ENCODE measurements around the gene SLIT3.

The SLIT3 gene

GRCh38 chr5:168960497-168960896 is 340.4 kb downstream of the SLIT3 start:
- no peak for DNase-seq (ENCODE audit: low spot score)

- no peak for DNase-seq (ENCODE audit: low spot score)
Observed at GRCh38 chr5:168953351-168953750, 347.6 kb downstream of the SLIT3 start.

GRCh38 chr5:168952196-168952595 is 348.7 kb downstream of the SLIT3 start:
- DNase-seq (ENCODE audit: low spot score) = no peak

DNA sequence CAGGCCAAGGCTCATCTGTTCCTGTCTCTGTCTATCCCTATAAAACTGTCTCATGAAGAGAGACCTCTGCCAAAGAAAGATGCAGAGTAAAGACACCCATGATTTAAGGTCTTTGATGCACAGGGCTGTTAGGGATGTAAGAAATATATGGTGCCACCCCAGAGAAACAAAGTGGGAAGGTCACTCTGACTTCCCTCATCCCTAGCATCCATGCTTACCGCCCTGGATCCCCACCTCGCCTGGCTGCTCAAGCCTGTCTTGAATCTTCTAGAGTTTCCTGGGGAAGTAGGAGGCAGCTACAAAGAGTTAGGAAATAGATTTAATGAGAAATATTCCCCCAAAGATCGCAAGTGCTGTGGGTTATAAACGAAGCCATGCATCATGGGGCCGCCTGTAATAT is 349.2 kb downstream of the SLIT3 start:
- no peak for DNase-seq (ENCODE audit: low spot score)

GRCh38 chr5:168951356-168951755 is 349.6 kb downstream of the SLIT3 start:
- DNase-seq (ENCODE audit: low spot score) = no peak

GRCh38 chr5:168950241-168950951 is 350.5 kb downstream of the SLIT3 start:
- no peak for DNase-seq (ENCODE audit: low spot score)

GRCh38 chr5:168948746-168949145 is 352.2 kb downstream of the SLIT3 start:
- no peak for DNase-seq (ENCODE audit: low spot score)

- DNase-seq (ENCODE audit: low spot score) = no peak
Observed at GRCh38 chr5:168947212-168947868, 353.6 kb downstream of the SLIT3 start.

DNA sequence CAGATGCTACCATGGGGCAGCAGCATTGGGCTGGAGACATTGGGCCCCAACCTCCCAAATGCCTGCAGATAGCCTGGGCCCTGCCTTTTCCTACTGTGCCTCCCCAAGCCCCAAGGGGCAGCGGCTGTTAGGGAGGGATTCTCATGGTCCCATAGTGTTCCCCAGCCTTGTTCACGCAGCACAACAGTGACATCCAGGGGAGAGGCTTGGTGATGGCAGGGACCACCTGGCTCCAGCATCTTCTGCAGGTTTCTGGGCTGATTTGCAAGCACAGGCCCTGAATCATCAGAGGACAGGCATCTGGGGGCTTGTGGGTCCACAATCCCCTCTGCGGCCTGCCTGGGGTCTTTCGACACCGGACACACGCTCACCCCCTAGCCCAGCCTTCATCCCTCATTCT is 354.6 kb downstream of the SLIT3 start:
- no peak for DNase-seq (ENCODE audit: low spot score)

- no peak for DNase-seq (ENCODE audit: low spot score)
Observed at GRCh38 chr5:168944004-168944403, 356.9 kb downstream of the SLIT3 start.

GRCh38 chr5:168943091-168943884 is 357.7 kb downstream of the SLIT3 start:
- DNase-seq (ENCODE audit: low spot score) = no peak

- no peak for DNase-seq (ENCODE audit: low spot score)
Observed at GRCh38 chr5:168941901-168942300, 359.0 kb downstream of the SLIT3 start.

- DNase-seq (ENCODE audit: low spot score) = no peak
Observed at GRCh38 chr5:168940712-168941111, 360.2 kb downstream of the SLIT3 start.

- DNase-seq (ENCODE audit: low spot score) = no peak
Observed at GRCh38 chr5:168939887-168940544, 360.9 kb downstream of the SLIT3 start.

DNA sequence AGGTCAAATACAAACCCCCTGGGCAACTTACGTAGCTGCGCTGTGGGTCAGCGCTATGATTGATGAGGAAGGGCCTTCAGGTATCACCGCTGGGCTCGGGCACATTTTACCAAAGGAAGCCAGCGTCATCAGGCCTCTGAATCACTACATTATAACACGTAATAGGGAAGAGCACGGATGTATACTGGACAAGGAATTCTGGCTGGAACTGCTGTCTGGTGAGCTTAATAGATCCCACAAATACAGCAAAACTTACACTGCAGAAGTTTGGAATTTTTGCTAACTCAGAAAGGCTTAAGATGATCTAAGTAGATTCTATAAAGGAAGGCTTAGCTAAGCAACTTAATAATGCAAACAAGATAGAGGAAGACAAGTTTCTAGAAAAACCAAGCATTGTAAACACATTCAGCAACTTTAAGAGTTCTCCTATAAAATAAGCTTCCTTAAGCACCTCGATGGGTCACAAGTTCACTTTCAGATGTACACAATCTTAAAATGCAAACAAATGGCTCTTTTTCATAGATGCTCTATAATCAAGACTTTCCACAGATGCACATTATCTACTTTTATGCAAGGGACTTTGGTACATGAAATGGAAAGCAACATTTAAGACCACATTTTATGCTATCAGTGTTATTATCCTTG is 361.7 kb downstream of the SLIT3 start:
- no peak for DNase-seq (ENCODE audit: low spot score)

DNA sequence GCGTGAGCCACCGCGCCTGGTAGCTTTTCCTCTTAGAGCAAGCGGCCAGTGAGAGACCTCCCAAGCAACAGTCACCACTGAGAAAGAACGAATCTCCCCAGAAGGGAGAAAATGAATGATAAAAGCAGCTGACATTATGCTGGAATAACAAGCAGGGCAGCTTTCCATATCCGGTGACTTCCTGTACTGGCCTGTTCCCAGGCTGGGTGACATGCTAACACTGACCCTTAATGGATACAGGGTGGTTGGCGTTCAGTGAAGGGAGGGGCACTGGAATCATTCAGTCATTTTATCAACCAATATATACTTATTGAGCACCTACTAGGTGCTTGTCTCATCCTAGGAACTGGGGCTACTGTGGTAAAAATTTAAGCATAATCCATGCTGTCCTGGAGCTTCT is 364.4 kb downstream of the SLIT3 start:
- DNase-seq (ENCODE audit: low spot score) = no peak

DNA sequence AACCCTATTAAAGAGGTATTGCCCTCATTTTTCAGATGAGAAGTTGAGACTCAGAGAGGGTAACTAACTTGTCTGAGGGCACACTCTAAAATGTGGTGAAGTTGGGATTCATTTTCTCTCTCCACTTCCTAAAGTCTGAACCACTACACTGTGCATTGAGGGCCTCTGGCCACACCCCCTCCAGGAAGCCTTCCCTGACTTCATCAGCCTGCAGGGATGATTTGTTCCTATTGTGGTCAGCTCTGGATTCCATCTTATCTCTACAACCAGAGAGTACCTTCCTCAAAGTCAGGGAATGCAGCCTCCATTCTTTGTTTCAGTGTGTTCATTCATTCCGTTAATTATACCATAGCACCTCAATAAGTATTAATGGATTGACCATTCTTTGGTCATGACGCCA is 365.8 kb downstream of the SLIT3 start:
- no peak for DNase-seq (ENCODE audit: low spot score)

GRCh38 chr5:168934169-168934568 is 366.8 kb downstream of the SLIT3 start:
- no peak for DNase-seq (ENCODE audit: low spot score)

- no peak for DNase-seq (ENCODE audit: low spot score)
Observed at GRCh38 chr5:168932400-168933189, 368.3 kb downstream of the SLIT3 start.

DNA sequence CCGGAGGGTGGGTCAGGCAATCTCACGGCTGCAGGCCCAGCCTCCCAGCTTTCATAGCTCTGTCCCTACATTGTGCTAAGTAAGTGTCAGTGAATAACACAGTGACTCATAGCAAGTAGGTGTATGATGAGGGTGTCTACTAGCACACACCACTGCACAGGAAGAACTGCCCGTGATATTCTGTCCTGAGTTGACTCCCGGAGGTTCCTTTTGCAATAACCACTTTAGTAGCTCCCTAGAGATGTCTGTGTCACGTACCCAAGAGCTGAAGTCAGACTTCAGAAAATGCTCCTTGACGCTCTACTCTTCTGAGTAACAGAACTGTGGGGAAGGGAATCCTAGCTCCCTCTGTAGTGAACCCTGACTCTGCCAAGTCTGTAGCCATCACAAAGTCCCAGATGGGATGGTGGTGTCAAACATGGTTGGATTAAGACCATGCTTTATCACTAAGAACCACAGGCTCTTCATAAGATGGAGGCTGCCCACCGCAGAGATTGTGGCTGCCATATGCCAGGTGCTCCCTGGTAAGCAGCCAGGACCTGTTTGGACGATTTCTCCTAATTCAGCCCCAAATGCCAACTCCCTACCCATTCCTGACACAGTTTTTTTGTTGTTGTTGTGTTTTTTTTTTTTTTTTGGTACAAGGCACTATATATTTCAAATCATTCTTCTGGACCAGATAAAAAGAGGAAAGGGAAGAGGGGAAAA is 369.1 kb downstream of the SLIT3 start:
- DNase-seq (ENCODE audit: low spot score) = no peak

GRCh38 chr5:168929656-168930055 is 371.3 kb downstream of the SLIT3 start:
- DNase-seq (ENCODE audit: low spot score) = no peak

All from CD4-positive, alpha-beta T cell treated with Interleukin-2 at 100 ng/mL for 4 hours (primary cell).